Astrocyte of the cerebellum (primary cell): ENCODE data around the gene CTTNBP2NL.

Source experiments
- DNase-seq: peaks from one replicate; pipeline ENCODE4 v3.0.0-alpha.2; 2011; ENCODE audit warnings: low read depth
- H3K4me3 ChIP-seq: 2 replicates; pipeline ENCODE4 v1.5.1; 2011; ENCODE audit warnings: mild to moderate bottlenecking, low read depth, low read length, moderate library complexity
- CTCF ChIP-seq: IDR thresholded peaks from 2 replicates; pipeline ENCODE4 v1.5.1; 2012; ENCODE audit warnings: low read length, low read depth, moderate library complexity, mild to moderate bottlenecking; ENCODE audit errors: missing control alignments
- in situ Hi-C: cut with HindIII; loops from 2 replicates; pipeline ENCODE4 v1.10.0; 2017; ENCODE audit warnings: low sequenced_read_pairs

Gene CTTNBP2NL

DNA sequence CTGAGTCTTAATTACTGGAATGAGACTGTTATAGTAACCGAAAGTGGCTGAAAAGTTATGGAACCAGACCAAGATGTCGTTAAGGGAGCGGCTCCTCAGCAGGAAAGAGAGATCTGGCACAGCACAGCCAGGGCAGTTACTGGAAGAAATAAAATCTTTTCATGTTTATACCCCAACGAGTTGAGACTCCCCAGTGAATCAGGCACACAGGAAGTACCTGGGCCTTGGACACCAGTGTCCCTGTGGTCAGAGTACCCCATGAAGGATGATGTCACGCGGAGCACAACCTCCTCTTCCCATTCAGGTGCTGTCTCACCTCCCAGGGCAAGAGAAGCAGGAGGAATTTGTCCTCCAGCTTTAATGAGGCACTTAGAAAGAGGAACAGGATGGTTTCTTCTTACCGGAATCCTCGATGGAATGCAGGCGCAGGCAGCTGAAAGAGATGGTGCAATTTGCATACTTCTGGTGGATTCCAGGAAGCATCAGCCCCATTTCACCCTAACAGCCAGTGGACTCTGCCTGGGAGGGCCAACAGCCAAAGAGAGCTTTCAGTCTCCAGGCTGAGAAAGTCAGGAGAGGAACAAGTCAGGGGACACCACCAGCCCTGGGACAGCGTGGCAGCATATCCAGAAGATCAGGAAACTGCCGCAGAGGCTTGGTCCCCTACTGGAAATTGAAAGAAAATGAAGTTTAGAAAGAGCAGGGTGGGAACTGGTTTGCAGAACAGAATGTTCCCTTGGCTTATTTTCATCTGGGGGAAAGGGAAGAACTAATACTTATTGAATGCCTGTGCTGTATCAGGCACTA, 35.9 kb upstream of the CTTNBP2NL start:
- H3K4me3 ChIP-seq = no peak overlapping the region
- in situ Hi-C loops = no loop called here
- DNase-seq = no peak
- no peak for TF ChIP-seq CTCF

GRCh38 chr1:112363636-112364035, 32.4 kb upstream of the CTTNBP2NL start:
- no peak for TF ChIP-seq CTCF
- in situ Hi-C loops = no loop called here
- no peak overlapping the region for H3K4me3 ChIP-seq
- DNase-seq = no peak

- in situ Hi-C loops = no loop called here
- no peak overlapping the region for H3K4me3 ChIP-seq
- TF ChIP-seq CTCF = no peak
- DNase-seq = no peak
Measured at GRCh38 chr1:112368198-112368597, 27.8 kb upstream of the CTTNBP2NL start.

DNA sequence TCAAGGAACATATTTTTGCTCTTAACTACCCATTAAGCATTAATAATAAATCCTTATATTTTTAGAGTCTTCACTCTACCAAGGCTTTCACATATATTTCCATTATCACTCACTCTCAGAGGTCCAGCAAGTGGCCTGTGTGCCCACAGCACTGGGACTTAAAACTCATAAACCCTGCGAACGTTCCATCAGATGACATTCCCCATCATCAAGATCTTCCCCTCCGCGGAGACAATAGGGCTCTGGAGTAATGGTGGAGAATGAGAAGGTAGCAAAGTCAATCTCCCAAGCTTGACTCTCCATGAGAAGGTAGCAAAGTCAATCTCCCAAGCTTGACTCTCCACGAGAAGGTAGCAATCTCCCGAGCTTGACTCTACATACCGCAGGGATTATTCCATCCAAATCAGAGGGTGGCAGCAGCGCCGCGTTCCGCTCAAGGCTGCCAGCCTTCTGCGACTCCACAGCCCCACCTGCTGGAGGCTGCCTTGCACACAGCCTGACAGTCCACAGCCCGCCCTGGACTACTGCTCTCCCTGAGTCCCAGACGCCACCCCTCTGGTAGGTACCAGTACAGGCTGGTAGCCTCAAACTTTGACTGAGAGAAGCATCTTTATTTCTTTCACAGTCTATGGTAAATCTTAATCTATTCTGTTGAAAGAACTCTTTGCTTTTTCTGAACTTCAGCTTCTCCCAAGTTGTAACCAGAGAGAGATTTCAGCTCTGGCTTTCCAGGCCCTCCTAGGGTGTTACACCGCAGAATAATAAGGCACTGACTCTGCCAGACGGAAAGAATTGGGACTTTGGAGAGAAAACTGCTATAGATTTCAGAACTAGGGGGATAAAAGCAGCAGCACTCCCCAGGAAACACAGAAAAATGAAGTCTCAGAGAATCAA, 26.4 kb upstream of the CTTNBP2NL start:
- no peak overlapping the region for H3K4me3 ChIP-seq
- peak; percentile 99 for TF ChIP-seq CTCF
- in situ Hi-C loops = no loop called here
- DNase-seq = peak; percentile 49

GRCh38 chr1:112370996-112371395, 25.0 kb upstream of the CTTNBP2NL start:
- H3K4me3 ChIP-seq = no peak overlapping the region
- no peak for DNase-seq
- in situ Hi-C loops = no loop called here
- no peak for TF ChIP-seq CTCF

DNA sequence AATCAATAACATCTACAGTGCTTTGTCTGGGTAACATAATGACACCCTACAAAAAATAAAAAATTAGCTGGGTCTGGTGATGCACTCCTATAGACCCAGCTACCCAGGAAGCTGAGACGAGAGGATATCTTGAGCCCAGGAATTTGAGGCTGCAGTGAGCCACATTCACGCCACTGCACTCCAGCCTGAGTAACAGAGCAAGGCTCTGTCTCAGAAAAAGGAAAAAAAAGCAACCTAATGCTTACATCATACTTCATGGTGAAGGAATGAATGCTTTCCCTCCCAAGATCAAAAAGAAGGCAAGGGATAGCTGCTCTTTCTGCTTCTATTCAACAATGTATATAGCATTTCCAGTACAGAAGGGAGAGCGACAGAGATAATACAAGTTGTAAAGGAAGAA, 24.2 kb upstream of the CTTNBP2NL start:
- in situ Hi-C loops = no loop called here
- DNase-seq = no peak
- H3K4me3 ChIP-seq = no peak overlapping the region
- TF ChIP-seq CTCF = no peak
